Measurements from ENCODE around the gene LINGO3. TPM values are rescaled to one million over a fixed set of nuclear protein-coding genes. Genes with fewer than 3 reads are reported as not detected.

LINGO3 gene
- total RNA-seq, 1 experiment from 2014 or later, result not detected

- Mint-ChIP-seq H3K36me3 (ENCODE audit: insufficient read depth, unreplicated experiment) (peaks cover 6% of the 10 kb centered on the region), H3K27ac (ENCODE audit: unreplicated experiment) (no peak overlapping the region), H3K27me3 (ENCODE audit: unreplicated experiment) (no peaks in the 10 kb centered on the region), H3K9me3 (ENCODE audit: low read depth, unreplicated experiment) (no peaks in the 10 kb centered on the region), H3K4me1 (ENCODE audit: low read depth, unreplicated experiment) (no peaks in the 10 kb centered on the region), H3K4me3 (ENCODE audit: low read depth, unreplicated experiment) (no peak overlapping the region)
- no TSS peak for BruUV-seq (replicated peaks)
- no peak for DNase-seq
- intact Hi-C loops (cut with micrococcal nuclease; ENCODE audit: unreplicated experiment), result no loop called here
- CTCF ChIA-PET, result no interaction called here
- TF ChIP-seq CTCF (IDR thresholded peaks at IDR 0.05; ENCODE audit: unreplicated experiment), result no peak
These were observed 46.1 kb upstream of the LINGO3 start for GRCh38 chr19:2353887-2354592.

GRCh38 chr19:2353159-2353886 is 45.4 kb upstream of the LINGO3 start:
- Mint-ChIP-seq H3K4me3 (ENCODE audit: low read depth, unreplicated experiment) (no peak overlapping the region), H3K4me1 (ENCODE audit: low read depth, unreplicated experiment) (no peaks in the 10 kb centered on the region), H3K36me3 (ENCODE audit: insufficient read depth, unreplicated experiment) (peaks cover 6% of the 10 kb centered on the region), H3K9me3 (ENCODE audit: low read depth, unreplicated experiment) (no peaks in the 10 kb centered on the region), H3K27ac (ENCODE audit: unreplicated experiment) (no peak overlapping the region), H3K27me3 (ENCODE audit: unreplicated experiment) (no peaks in the 10 kb centered on the region)
- DNase-seq, result no peak
- TF ChIP-seq CTCF (IDR thresholded peaks at IDR 0.05; ENCODE audit: unreplicated experiment), result no peak
- CTCF ChIA-PET, result no interaction called here
- BruUV-seq (replicated peaks), result no TSS peak
- intact Hi-C loops (cut with micrococcal nuclease; ENCODE audit: unreplicated experiment), result no loop called here

GRCh38 chr19:2352121-2352520 is 44.2 kb upstream of the LINGO3 start:
- Mint-ChIP-seq H3K4me3 (ENCODE audit: low read depth, unreplicated experiment) (no peak overlapping the region), H3K4me1 (ENCODE audit: low read depth, unreplicated experiment) (no peaks in the 10 kb centered on the region), H3K27ac (ENCODE audit: unreplicated experiment) (no peak overlapping the region), H3K9me3 (ENCODE audit: low read depth, unreplicated experiment) (no peaks in the 10 kb centered on the region), H3K36me3 (ENCODE audit: insufficient read depth, unreplicated experiment) (peaks cover 6% of the 10 kb centered on the region), H3K27me3 (ENCODE audit: unreplicated experiment) (no peaks in the 10 kb centered on the region)
- intact Hi-C loops (cut with micrococcal nuclease; ENCODE audit: unreplicated experiment), result no loop called here
- no peak for TF ChIP-seq CTCF (IDR thresholded peaks at IDR 0.05; ENCODE audit: unreplicated experiment)
- CTCF ChIA-PET, result interaction anchor here (0.6 kb wide), 1 partner anchor 645 kb away, joined by 6 read pairs; no protein-coding TSS in a partner anchor
- DNase-seq, result no peak
- no TSS peak for BruUV-seq (replicated peaks)

GRCh38 chr19:2351591-2351990 is 43.6 kb upstream of the LINGO3 start:
- Mint-ChIP-seq H3K4me3 (ENCODE audit: low read depth, unreplicated experiment) (no peak overlapping the region), H3K9me3 (ENCODE audit: low read depth, unreplicated experiment) (no peaks in the 10 kb centered on the region), H3K4me1 (ENCODE audit: low read depth, unreplicated experiment) (no peaks in the 10 kb centered on the region), H3K36me3 (ENCODE audit: insufficient read depth, unreplicated experiment) (peaks cover 6% of the 10 kb centered on the region), H3K27ac (ENCODE audit: unreplicated experiment) (no peak overlapping the region), H3K27me3 (ENCODE audit: unreplicated experiment) (no peaks in the 10 kb centered on the region)
- no TSS peak for BruUV-seq (replicated peaks)
- intact Hi-C loops (cut with micrococcal nuclease; ENCODE audit: unreplicated experiment), result no loop called here
- CTCF ChIA-PET, result interaction anchor here (0.6 kb wide), 1 partner anchor 644 kb away, joined by 6 read pairs; no protein-coding TSS in a partner anchor
- TF ChIP-seq CTCF (IDR thresholded peaks at IDR 0.05; ENCODE audit: unreplicated experiment), result no peak
- no peak for DNase-seq

All from Calu3 (cell line).